Nephron (organoid): ENCODE measurements around the gene PDLIM5.

Experiments used
- H3K27ac Mint-ChIP-seq, 3 experiments: 2 replicates each; pipeline ENCODE4 v1.8.0; 2020; ENCODE audit warnings: mixed read lengths in 3 of 3, mild to moderate bottlenecking in 2 of 3, moderate library complexity in 1 of 3
- H3K27me3 Mint-ChIP-seq: 2 replicates; pipeline ENCODE4 v1.8.0; 2021; ENCODE audit warnings: low read depth, mild to moderate bottlenecking, moderate library complexity, mixed read lengths
- H3K36me3 Mint-ChIP-seq: 2 replicates; pipeline ENCODE4 v1.8.0; 2020; ENCODE audit warnings: low read depth, mixed read lengths
- H3K4me1 Mint-ChIP-seq: 2 replicates; pipeline ENCODE4 v1.8.0; 2020; ENCODE audit warnings: mixed read lengths
- H3K4me3 Mint-ChIP-seq, 3 experiments: 2 replicates each; pipeline ENCODE4 v1.8.0; 2020; ENCODE audit warnings: mild to moderate bottlenecking in 3 of 3, mixed read lengths in 3 of 3, moderate library complexity in 2 of 3
- H3K9me3 Mint-ChIP-seq: 2 replicates; pipeline ENCODE4 v1.8.0; 2020; ENCODE audit warnings: mixed read lengths
- CTCF ChIP-seq, 3 experiments: fragments of 200-600 bp; sonication (generic); IDR thresholded peaks; one replicate each; pipeline ENCODE4 v1.5.0; 2021; ENCODE audit warnings: antibody characterized with exemption in 3 of 3; ENCODE audit not compliant: unreplicated experiment in 3 of 3

PDLIM5 gene

DNA sequence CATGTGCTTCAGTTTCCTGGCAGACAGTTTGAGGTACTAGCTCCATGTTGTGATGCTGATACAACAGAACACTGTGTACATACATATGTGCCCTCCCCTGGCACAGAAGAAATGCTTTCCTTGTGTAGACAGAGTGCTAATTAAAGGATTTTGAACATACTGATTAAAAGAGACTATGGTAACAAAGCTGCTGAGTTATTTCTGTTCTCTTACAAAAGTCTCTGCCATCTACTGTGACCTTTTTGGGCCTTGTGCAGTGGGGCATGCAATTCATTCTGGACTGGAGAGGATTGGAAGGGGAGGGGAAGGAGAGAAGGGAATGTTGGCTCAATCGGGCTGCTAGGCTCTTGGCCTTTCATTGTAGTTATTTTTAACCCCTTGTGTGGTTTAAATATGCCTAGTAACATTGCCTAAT lies 6.0 kb downstream of the PDLIM5 start:
- H3K4me3 Mint-ChIP-seq = peak overlapping the region; percentile 36 to 50 (median 47)
- H3K9me3 Mint-ChIP-seq = no peaks in the 10 kb centered on the region
- TF ChIP-seq CTCF (IDR thresholded peaks at IDR 0.05; ENCODE audit: unreplicated experiment in 3 of 3) = no peak
- peak overlapping the region; percentile 35 to 86 (median 71) for H3K27ac Mint-ChIP-seq
- no peaks in the 10 kb centered on the region for H3K27me3 Mint-ChIP-seq
- H3K36me3 Mint-ChIP-seq = peaks cover 7% of the 10 kb centered on the region
- H3K4me1 Mint-ChIP-seq = peaks cover 51% of the 10 kb centered on the region

DNA sequence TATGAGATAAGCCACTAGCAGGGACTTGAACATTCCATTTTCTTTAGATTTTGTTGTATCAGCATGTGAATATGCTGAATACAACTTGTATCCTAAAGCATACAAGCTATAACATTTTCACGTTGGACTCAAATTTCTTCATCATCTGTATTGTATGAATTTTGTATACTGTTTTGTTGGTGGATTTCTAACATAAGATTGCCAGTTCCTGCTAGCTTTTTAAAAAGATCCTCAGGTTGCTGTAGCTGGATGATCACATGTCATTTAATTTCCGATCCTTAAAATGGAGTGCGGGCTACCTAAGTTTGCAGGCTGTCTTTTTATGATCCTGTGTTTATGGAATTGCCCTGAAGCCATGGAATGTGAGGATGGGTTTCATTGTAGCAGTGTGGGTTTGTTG lies 6.9 kb downstream of the PDLIM5 start:
- Mint-ChIP-seq H3K36me3 (peaks cover 7% of the 10 kb centered on the region), H3K9me3 (no peaks in the 10 kb centered on the region), H3K4me3 (peak overlapping the region in 2 of 3 experiments; percentile 38 to 39), H3K4me1 (peaks cover 50% of the 10 kb centered on the region), H3K27ac (peak overlapping the region; percentile 32 to 88 (median 84)), H3K27me3 (no peaks in the 10 kb centered on the region)
- TF ChIP-seq CTCF (IDR thresholded peaks at IDR 0.05; ENCODE audit: unreplicated experiment in 3 of 3) = no peak

GRCh38 chr4:94459462-94460161 lies 7.9 kb downstream of the PDLIM5 start:
- no peaks in the 10 kb centered on the region for H3K9me3 Mint-ChIP-seq
- H3K27ac Mint-ChIP-seq = peak overlapping the region; percentile 32 to 88 (median 84)
- H3K4me1 Mint-ChIP-seq = peaks cover 53% of the 10 kb centered on the region
- no peaks in the 10 kb centered on the region for H3K27me3 Mint-ChIP-seq
- peak overlapping the region; percentile 2 to 25 (median 4) for H3K4me3 Mint-ChIP-seq
- H3K36me3 Mint-ChIP-seq = peaks cover 7% of the 10 kb centered on the region
- TF ChIP-seq CTCF (IDR thresholded peaks at IDR 0.05; ENCODE audit: unreplicated experiment in 3 of 3) = no peak

DNA sequence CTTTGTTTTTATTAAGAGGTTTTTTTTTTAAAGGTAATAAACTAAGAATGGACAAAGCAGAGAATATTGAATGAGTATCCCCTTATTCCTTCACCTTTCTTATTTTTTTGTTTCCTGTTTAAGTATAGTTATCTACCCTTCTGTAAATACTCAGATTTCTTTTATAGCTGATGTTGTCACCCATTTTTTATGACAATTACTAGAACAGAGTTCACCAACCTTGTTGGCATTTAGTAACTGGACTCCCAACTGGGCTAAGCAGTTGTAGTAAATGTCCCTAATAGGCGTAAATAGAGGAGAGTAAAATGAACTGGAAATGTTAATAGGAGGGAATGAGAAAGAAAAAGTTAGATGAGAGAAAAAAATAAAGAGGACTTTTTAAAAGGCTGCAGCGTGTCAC lies 9.8 kb downstream of the PDLIM5 start:
- Mint-ChIP-seq H3K9me3 (no peaks in the 10 kb centered on the region), H3K27ac (peak overlapping the region in 2 of 3 experiments; percentile 25 to 27), H3K36me3 (no peaks in the 10 kb centered on the region), H3K27me3 (no peaks in the 10 kb centered on the region), H3K4me1 (peaks cover 43% of the 10 kb centered on the region), H3K4me3 (no peak overlapping the region)
- no peak for TF ChIP-seq CTCF (IDR thresholded peaks at IDR 0.05; ENCODE audit: unreplicated experiment in 3 of 3)

DNA sequence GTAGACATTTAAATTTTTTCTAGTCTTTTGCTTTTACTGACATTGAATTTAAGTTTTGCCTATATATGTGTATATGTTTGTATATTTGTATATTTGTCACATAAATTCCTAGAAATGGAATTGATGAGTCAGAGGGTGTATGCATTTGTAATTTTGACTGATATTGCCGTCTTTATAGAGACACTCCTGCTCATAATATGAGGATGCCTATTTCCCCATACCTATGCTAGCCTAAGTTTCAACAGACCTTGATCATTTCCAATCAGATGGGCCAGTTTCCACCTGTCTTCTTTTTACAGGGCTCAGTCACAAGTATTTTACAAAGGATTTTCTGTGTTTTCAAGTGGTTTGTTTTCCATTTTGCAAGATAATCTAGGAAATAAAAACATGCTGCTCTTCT lies 10.8 kb downstream of the PDLIM5 start:
- Mint-ChIP-seq H3K36me3 (no peaks in the 10 kb centered on the region), H3K4me3 (no peak overlapping the region), H3K27ac (no peak overlapping the region), H3K9me3 (no peaks in the 10 kb centered on the region), H3K4me1 (peaks cover 42% of the 10 kb centered on the region), H3K27me3 (no peaks in the 10 kb centered on the region)
- no peak for TF ChIP-seq CTCF (IDR thresholded peaks at IDR 0.05; ENCODE audit: unreplicated experiment in 3 of 3)

DNA sequence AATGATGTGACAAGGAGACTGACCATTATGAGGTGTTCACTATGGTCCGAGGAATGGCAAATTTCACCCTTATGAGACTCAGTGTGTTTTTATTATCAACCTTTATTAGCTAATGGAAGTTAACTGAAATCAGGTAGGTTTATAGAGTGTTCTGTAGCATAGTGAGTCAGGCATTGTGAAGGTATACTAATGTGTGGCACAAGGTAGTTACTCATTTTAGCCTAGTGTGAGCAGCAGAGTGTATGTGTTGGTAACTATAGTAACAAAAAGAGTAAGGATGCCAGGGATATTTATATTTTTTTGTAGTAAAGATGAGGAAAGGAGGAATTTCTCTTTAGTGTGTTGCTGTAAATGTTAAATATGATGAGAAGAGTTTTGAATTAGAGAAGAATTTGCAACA lies 12.0 kb downstream of the PDLIM5 start:
- Mint-ChIP-seq H3K36me3 (peaks cover 6% of the 10 kb centered on the region), H3K27me3 (no peaks in the 10 kb centered on the region), H3K9me3 (no peaks in the 10 kb centered on the region), H3K4me1 (peaks cover 34% of the 10 kb centered on the region), H3K4me3 (no peak overlapping the region), H3K27ac (peak overlapping the region in 2 of 3 experiments; percentile 10 to 38)
- TF ChIP-seq CTCF (IDR thresholded peaks at IDR 0.05; ENCODE audit: unreplicated experiment in 3 of 3) = no peak
